Measurements from ENCODE around the gene ADCY10.

ADCY10 gene

DNA sequence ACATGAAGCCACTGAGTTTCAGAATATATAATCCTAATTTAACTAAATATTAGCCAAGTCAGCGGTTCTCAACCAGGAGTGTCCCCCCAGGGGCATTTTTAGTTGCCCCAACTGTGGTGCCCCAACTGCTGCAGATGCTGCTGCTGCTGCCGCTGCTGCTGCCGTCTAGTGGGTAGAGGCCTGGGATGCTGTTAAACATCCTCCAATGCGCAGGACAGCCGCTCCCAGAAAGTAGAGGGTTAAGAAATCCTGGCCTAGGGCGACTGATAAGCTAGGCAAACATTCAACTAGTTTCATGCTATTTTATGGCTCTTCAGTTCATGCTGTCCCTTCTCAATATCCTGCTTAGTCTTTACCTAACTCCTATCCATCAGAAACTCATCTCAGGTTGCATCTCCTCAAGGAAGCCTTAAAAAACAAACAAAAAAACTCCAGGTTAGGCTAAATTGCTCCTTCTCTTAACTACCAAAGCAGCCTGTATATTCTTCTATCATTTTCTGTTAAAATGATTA is 12.6 kb upstream of the ADCY10 start:
- WGBS, result 84% methylated on average over 6 of the region's 6 CpGs
- Histone ChIP-seq H3K4me1 (ENCODE audit: insufficient read depth, low read length) (no peaks in the 10 kb centered on the region), H3K4me3 (ENCODE audit: low read length) (no peak overlapping the region), H3K9me3 (ENCODE audit: insufficient read depth, low read depth, low read length) (no peaks in the 10 kb centered on the region), H3K27ac (ENCODE audit: low read depth, low read length) (no peak overlapping the region), H3K27me3 (ENCODE audit: insufficient read depth, low read length) (no peaks in the 10 kb centered on the region), H3K9ac (ENCODE audit: low read depth, low read length) (no peak overlapping the region), H3K36me3 (ENCODE audit: insufficient read depth, low read length) (no peaks in the 10 kb centered on the region)

DNA sequence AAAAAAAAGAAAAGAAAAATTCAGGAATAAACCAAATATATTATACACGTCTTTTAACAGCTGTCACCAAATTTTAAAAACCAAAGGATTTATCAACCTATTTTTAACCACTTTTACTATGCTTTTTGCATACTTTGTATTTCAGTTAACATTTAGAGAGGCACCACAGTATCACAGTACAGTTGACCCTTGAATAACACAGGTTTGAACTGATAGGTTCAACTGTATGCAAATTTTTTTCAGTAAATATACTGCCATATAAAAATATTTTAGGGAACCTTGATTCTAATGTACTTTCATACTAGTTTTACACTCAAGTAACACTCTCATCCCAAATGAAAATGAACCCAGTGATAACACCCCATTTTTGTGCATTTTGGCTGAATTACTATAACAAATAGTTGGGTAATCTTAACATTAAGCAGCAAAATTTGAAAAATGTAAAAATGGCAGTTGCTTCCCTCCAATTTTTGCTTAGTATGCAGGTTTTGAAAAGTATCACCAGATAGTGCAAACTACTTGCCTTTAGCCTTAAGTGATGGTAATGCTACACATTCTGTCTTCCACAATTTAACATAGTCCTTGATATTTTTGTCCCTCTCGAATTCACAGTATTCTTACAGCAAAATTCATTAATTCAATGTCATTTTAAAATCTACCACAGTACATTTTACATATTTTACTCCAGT is 10.8 kb upstream of the ADCY10 start:
- 96% methylated on average over 2 of the region's 2 CpGs for WGBS

DNA sequence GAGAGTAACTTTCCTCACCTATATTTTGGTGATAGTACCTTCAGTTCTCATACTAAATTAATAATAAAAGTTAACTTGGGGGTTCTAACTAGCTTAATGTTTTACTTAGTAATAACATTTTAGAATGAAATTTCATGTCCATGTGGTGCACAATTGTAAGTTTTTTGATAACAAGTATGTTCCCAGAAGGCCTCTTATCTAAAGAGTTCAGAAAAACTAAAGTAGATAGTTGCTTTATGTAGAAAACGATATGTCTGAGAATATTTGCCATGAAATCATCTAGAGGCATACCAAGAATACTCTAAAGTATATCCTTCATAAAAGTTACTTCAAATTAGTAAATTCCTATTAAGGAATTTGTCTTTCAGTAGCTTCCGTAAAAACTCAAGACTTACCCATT is 10.2 kb upstream of the ADCY10 start:
- H3K27ac ChIP-seq (ENCODE audit: low read depth, low read length), result no peak overlapping the region
- WGBS, result 88% methylated on average over 1 of the region's 2 CpGs
- no peaks in the 10 kb centered on the region for H3K36me3 ChIP-seq (ENCODE audit: insufficient read depth, low read length)
- H3K9me3 ChIP-seq (ENCODE audit: insufficient read depth, low read depth, low read length), result no peaks in the 10 kb centered on the region
- H3K9ac ChIP-seq (ENCODE audit: low read depth, low read length), result no peak overlapping the region
- no peak overlapping the region for H3K4me3 ChIP-seq (ENCODE audit: low read length)
- H3K27me3 ChIP-seq (ENCODE audit: insufficient read depth, low read length), result no peaks in the 10 kb centered on the region
- no peaks in the 10 kb centered on the region for H3K4me1 ChIP-seq (ENCODE audit: insufficient read depth, low read length)

More for the DNA sequence above, 10.8 kb upstream of the ADCY10 start:
- Histone ChIP-seq H3K27ac (ENCODE audit: low read depth, low read length) (no peak overlapping the region), H3K4me1 (ENCODE audit: insufficient read depth, low read length) (no peaks in the 10 kb centered on the region), H3K9me3 (ENCODE audit: insufficient read depth, low read depth, low read length) (no peaks in the 10 kb centered on the region), H3K9ac (ENCODE audit: low read depth, low read length) (no peak overlapping the region), H3K27me3 (ENCODE audit: insufficient read depth, low read length) (no peaks in the 10 kb centered on the region), H3K4me3 (ENCODE audit: low read length) (no peak overlapping the region), H3K36me3 (ENCODE audit: insufficient read depth, low read length) (no peaks in the 10 kb centered on the region)

DNA sequence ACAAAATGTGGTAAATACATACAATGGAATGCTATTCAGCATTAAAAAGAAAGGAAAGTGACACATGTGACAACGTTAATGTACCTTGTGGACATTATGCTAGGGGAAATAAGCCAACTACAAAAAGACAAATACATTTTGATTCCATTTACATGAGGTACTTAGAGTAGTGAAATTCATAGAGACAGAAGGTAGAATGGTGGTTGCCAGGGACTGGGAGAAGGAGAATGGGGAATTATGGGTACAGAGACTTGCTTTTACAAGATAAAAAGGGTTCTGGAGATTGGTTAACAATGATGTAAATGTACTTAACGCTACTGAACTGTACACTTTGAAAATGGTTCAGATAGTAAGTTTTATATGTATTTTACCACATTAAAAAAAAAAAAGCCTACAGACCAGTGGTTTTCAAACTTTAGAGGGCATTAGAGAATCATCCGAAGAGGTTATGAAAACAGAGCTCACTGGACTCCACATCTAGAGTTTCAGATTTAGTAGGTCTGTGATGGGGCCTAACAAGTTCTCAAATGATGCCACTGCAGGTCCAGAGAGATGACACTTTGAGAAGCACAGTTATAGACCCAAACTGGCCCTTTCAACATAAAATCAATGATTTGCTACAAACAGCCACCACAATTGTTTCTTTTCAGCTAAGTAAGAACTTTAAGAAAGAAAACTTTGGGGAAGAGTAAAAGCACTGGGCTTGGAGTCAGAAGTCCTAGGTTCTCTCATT is 9.6 kb upstream of the ADCY10 start:
- WGBS, result 83% methylated on average over 2 of the region's 3 CpGs
- Histone ChIP-seq H3K9ac (ENCODE audit: low read depth, low read length) (no peak overlapping the region), H3K27ac (ENCODE audit: low read depth, low read length) (no peak overlapping the region), H3K9me3 (ENCODE audit: insufficient read depth, low read depth, low read length) (no peaks in the 10 kb centered on the region), H3K27me3 (ENCODE audit: insufficient read depth, low read length) (no peaks in the 10 kb centered on the region), H3K4me3 (ENCODE audit: low read length) (no peak overlapping the region), H3K4me1 (ENCODE audit: insufficient read depth, low read length) (no peaks in the 10 kb centered on the region), H3K36me3 (ENCODE audit: insufficient read depth, low read length) (no peaks in the 10 kb centered on the region)

DNA sequence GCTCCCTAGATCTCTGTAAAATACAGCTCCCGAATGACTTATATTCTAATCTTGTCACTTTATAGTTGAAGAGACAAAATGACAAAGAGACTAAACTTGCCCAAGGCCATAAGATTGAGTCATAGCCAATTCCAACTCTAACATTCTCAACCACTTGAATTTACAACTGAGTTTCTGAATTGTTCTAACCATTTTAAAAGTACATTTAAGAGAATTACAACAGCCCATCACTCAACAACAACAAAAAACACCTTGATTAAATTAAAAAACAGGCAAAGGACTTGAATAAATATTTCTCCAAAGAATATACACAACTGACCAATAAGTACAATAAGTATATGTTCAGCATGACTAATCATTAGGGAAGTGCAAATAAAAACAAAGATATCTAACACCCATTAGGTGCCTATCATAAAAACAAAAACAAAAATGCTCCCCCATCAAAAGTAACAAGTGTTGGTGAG is 8.7 kb upstream of the ADCY10 start:
- Histone ChIP-seq H3K4me3 (ENCODE audit: low read length) (no peak overlapping the region), H3K27ac (ENCODE audit: low read depth, low read length) (no peak overlapping the region), H3K9me3 (ENCODE audit: insufficient read depth, low read depth, low read length) (no peaks in the 10 kb centered on the region), H3K27me3 (ENCODE audit: insufficient read depth, low read length) (no peaks in the 10 kb centered on the region), H3K9ac (ENCODE audit: low read depth, low read length) (no peak overlapping the region), H3K36me3 (ENCODE audit: insufficient read depth, low read length) (no peaks in the 10 kb centered on the region), H3K4me1 (ENCODE audit: insufficient read depth, low read length) (no peaks in the 10 kb centered on the region)
- WGBS, result 93% methylated on average over 1 of the region's 1 CpG

DNA sequence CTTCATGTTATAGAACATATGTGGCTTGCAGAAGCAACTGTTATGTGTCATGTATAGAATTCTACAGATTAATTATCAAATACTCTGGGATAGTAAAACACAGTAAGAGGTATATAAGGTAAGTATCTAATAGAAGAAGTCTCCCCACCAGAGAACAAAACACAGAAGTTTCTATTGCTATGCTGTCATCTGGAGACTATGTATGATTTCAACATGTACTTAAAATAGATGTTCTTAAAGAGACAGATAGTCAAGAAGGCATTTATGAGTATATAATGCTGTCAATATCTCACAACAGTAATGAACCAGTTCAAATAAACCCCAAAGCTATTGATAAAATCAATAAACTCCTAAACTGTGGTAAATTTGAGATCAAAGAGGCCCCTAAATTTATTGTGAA is 8.1 kb upstream of the ADCY10 start:
- Histone ChIP-seq H3K9ac (ENCODE audit: low read depth, low read length) (no peak overlapping the region), H3K36me3 (ENCODE audit: insufficient read depth, low read length) (no peaks in the 10 kb centered on the region), H3K9me3 (ENCODE audit: insufficient read depth, low read depth, low read length) (no peaks in the 10 kb centered on the region), H3K4me3 (ENCODE audit: low read length) (no peak overlapping the region), H3K27ac (ENCODE audit: low read depth, low read length) (no peak overlapping the region), H3K4me1 (ENCODE audit: insufficient read depth, low read length) (no peaks in the 10 kb centered on the region), H3K27me3 (ENCODE audit: insufficient read depth, low read length) (no peaks in the 10 kb centered on the region)

- peaks cover 4% of the 10 kb centered on the region; the same call in 1 of the 2 replicates for H3K4me1 ChIP-seq (ENCODE audit: insufficient read depth, low read length)
- no peak overlapping the region for H3K9ac ChIP-seq (ENCODE audit: low read depth, low read length)
- no peak overlapping the region for H3K27ac ChIP-seq (ENCODE audit: low read depth, low read length)
- no peak overlapping the region for H3K4me3 ChIP-seq (ENCODE audit: low read length)
- H3K36me3 ChIP-seq (ENCODE audit: insufficient read depth, low read length), result no peaks in the 10 kb centered on the region
- H3K27me3 ChIP-seq (ENCODE audit: insufficient read depth, low read length), result no peaks in the 10 kb centered on the region
- no peaks in the 10 kb centered on the region for H3K9me3 ChIP-seq (ENCODE audit: insufficient read depth, low read depth, low read length)
- 99% methylated on average over 5 of the region's 6 CpGs for WGBS
Observed at GRCh38 chr1:167916766-167917511, 3.0 kb upstream of the ADCY10 start.

DNA sequence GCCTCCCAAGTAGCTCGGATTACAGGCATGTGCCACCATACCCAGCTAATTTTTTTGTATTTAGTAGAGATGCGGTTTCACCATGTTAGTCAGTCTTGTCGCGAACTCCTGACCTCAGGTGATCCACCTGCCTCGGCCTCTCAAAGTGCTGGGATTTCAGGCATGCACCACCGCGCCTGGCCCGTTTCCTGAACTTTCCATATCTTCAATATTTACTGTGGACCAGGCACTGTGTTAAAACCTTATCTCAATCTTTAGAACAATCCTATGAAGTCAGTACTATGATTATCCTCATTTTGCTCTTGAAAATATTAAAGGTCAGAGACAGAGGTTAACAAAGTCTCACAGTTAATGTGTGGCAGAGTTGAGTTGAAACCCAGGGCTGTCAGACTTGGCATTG is 1.6 kb upstream of the ADCY10 start:
- Histone ChIP-seq H3K27me3 (ENCODE audit: insufficient read depth, low read length) (no peaks in the 10 kb centered on the region), H3K36me3 (ENCODE audit: insufficient read depth, low read length) (no peaks in the 10 kb centered on the region), H3K9ac (ENCODE audit: low read depth, low read length) (no peak overlapping the region), H3K4me3 (ENCODE audit: low read length) (no peak overlapping the region), H3K27ac (ENCODE audit: low read depth, low read length) (no peak overlapping the region), H3K9me3 (ENCODE audit: insufficient read depth, low read depth, low read length) (peaks cover 1% of the 10 kb centered on the region; the same call in 1 of the 2 replicates), H3K4me1 (ENCODE audit: insufficient read depth, low read length) (peaks cover 4% of the 10 kb centered on the region; the same call in 1 of the 2 replicates)
- WGBS, result 95% methylated on average over 8 of the region's 8 CpGs

DNA sequence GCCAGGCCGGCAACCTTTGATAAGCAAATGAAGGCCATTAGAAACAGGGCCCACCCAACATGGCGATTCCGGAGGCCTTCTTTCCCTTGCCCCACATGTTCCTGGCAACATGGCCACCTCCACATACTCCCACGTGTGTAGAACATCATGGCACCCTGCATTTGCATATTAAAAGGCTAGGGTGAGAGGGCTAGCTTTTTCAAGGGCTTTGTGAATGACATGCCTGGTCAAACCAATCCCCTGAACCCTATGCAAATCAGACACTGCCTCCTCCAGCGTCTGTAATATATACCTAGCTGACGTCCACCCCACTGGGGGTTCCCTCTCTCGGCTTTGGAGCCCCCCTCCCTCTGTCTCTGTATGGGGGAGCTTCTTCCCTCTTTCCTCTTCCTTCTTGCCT is 1.6 kb downstream of the ADCY10 start:
- Histone ChIP-seq H3K36me3 (ENCODE audit: insufficient read depth, low read length) (no peaks in the 10 kb centered on the region), H3K4me1 (ENCODE audit: insufficient read depth, low read length) (peaks cover 4% of the 10 kb centered on the region; the same call in 1 of the 2 replicates), H3K27me3 (ENCODE audit: insufficient read depth, low read length) (no peaks in the 10 kb centered on the region), H3K27ac (ENCODE audit: low read depth, low read length) (no peak overlapping the region), H3K4me3 (ENCODE audit: low read length) (no peak overlapping the region; the same call in 1 of the 2 replicates), H3K9me3 (ENCODE audit: insufficient read depth, low read depth, low read length) (peaks cover 24% of the 10 kb centered on the region), H3K9ac (ENCODE audit: low read depth, low read length) (no peak overlapping the region)
- 65% methylated on average over 7 of the region's 7 CpGs for WGBS

GRCh38 chr1:167911413-167911812 is 2.5 kb downstream of the ADCY10 start:
- no peak overlapping the region for H3K9ac ChIP-seq (ENCODE audit: low read depth, low read length)
- no peak overlapping the region for H3K4me3 ChIP-seq (ENCODE audit: low read length)
- no peaks in the 10 kb centered on the region for H3K36me3 ChIP-seq (ENCODE audit: insufficient read depth, low read length)
- no peak overlapping the region for H3K27ac ChIP-seq (ENCODE audit: low read depth, low read length)
- H3K27me3 ChIP-seq (ENCODE audit: insufficient read depth, low read length), result no peaks in the 10 kb centered on the region
- WGBS, result 94% methylated on average over 8 of the region's 8 CpGs
- H3K9me3 ChIP-seq (ENCODE audit: insufficient read depth, low read depth, low read length), result peaks cover 24% of the 10 kb centered on the region
- H3K4me1 ChIP-seq (ENCODE audit: insufficient read depth, low read length), result peaks cover 4% of the 10 kb centered on the region; the same call in 1 of the 2 replicates

- no peaks in the 10 kb centered on the region for H3K27me3 ChIP-seq (ENCODE audit: insufficient read depth, low read length)
- no peak overlapping the region for H3K4me3 ChIP-seq (ENCODE audit: low read length)
- no peak overlapping the region for H3K27ac ChIP-seq (ENCODE audit: low read depth, low read length)
- H3K9ac ChIP-seq (ENCODE audit: low read depth, low read length), result no peak overlapping the region
- peaks cover 9% of the 10 kb centered on the region for H3K4me1 ChIP-seq (ENCODE audit: insufficient read depth, low read length)
- H3K9me3 ChIP-seq (ENCODE audit: insufficient read depth, low read depth, low read length), result peaks cover 24% of the 10 kb centered on the region
- H3K36me3 ChIP-seq (ENCODE audit: insufficient read depth, low read length), result no peaks in the 10 kb centered on the region
- 99% methylated on average over 2 of the region's 2 CpGs for WGBS
Observed at GRCh38 chr1:167910530-167910929, 3.4 kb downstream of the ADCY10 start.
